Activated T-cell treated with anti-CD3 and anti-CD28 coated beads, Interleukin-2, amount 50 U/mL, for 72 hours (primary cell): ENCODE results near the gene RGS21. TPM values are rescaled to one million over a fixed set of nuclear protein-coding genes. Genes with fewer than 3 reads are reported as not detected.
"Not testable (repeated sequence)": the region's sequence is repeated elsewhere in the genome, so short reads cannot be mapped to it uniquely, and the experiment has no call there.

Experiments used
- ATAC-seq, 2 donors: fragments of 150-1000 bp; cut with Tn5 transposase; replicated peaks in 1 of 2; 2 replicates each; pipeline ENCODE4 v1.10.0; 2021; ENCODE audit warnings: moderate library complexity in 2 of 2, mild to moderate bottlenecking in 1 of 2
- DNase-seq, 2 donors: peaks; one replicate each; pipeline ENCODE4 v3.0.0; 2021 to 2022; ENCODE audit warnings: mixed read lengths in 1 of 2
- H3K27ac Mint-ChIP-seq: one replicate; pipeline ENCODE4 v1.8.0; 2022; ENCODE audit warnings: mild to moderate bottlenecking, moderate library complexity, mixed read lengths
- H3K27me3 Mint-ChIP-seq: one replicate; pipeline ENCODE4 v1.8.0; 2022; ENCODE audit warnings: low read depth, mixed read lengths
- H3K36me3 Mint-ChIP-seq, 2 donors: one replicate each; pipeline ENCODE4 v1.8.0; 2022; ENCODE audit warnings: mixed read lengths in 2 of 2, mild to moderate bottlenecking in 1 of 2; ENCODE audit not compliant: insufficient read depth in 2 of 2
- H3K4me1 Mint-ChIP-seq: one replicate; pipeline ENCODE4 v1.8.0; 2022; ENCODE audit warnings: low read depth, mixed read lengths
- H3K4me3 Mint-ChIP-seq, 2 donors: one replicate each; pipeline ENCODE4 v1.8.0; 2022; ENCODE audit warnings: mild to moderate bottlenecking in 2 of 2, mixed read lengths in 2 of 2, moderate library complexity in 2 of 2
- H3K9me3 Mint-ChIP-seq, 2 donors: one replicate each; pipeline ENCODE4 v1.8.0; 2022; ENCODE audit warnings: mixed read lengths in 2 of 2
- total RNA-seq, 2 donors: library from RNA; stranded (reverse); gene quantifications; one replicate each; pipeline ENCODE4 v1.2.3, GENCODE V29; 2022

Gene RGS21
- total RNA-seq: not detected

GRCh38 chr1:192316942-192317450 is at the start of gene RGS21:
Gene RGS21, plus strand, starts transcription at chr1:192316992. Its CDS starts 26,045 bp downstream, at chr1:192343037.
- DNase-seq (no peak), ATAC-seq (no peak)
- H3K36me3 Mint-ChIP-seq: no peaks in the 10 kb centered on the region
- no peak within 1 kb of the TSS for H3K27ac Mint-ChIP-seq
- H3K4me1 Mint-ChIP-seq: no peaks in the 10 kb centered on the region
- no peaks in the 10 kb centered on the region for H3K9me3 Mint-ChIP-seq
- H3K27me3 Mint-ChIP-seq: no peaks in the 10 kb centered on the region
- no peak within 1 kb of the TSS for H3K4me3 Mint-ChIP-seq

DNA sequence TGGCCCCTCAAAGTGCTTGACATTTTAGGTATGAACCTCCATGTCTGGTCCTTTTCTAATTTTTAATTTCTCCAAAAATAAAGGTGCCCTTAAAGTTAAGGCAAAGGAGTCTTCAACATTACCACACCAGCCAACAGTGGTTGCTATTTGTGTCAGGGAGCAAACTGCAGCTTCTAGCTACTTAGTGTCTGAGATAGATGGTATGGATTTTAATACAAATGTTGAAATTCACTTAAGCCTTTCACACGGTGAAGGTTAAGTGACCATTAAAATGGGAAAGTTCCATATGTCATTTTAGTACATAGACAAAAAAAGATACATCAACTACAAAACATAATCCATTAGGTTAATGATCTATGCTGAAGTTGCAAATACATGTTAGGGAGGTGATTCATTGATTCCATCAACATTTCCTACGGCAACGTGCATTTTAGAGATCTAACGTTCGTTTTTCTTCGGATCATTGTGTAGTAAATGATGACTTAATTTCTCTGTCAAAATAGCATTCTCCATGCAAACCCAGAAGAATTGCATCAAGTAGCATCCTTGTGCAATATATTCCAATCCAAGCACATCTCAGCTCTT is 48.2 kb upstream of the RGS21 start:
- Mint-ChIP-seq H3K9me3 (no peaks in the 10 kb centered on the region), H3K4me3 (no peak overlapping the region), H3K36me3 (no peaks in the 10 kb centered on the region), H3K4me1 (no peaks in the 10 kb centered on the region), H3K27ac (no peak overlapping the region), H3K27me3 (no peaks in the 10 kb centered on the region)
- ATAC-seq: no peak
- DNase-seq: no peak

DNA sequence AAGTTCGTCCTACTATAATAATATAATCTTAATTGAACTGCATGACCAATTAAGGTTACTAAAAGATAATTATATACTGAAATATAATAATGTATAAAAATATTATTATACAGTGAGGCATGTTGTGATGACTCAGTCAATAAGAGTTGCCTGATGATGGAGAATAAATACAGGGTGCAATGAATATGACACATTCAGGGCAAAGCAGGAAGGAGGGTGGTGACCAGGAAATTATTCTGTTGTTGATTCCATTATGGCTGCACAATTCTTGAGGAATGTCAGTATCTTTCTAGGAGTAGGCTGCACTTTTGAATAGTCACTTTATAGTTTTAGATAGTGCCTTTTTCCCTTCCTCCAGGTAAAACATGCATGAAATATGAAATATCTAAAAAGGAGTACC is 46.4 kb upstream of the RGS21 start:
- Mint-ChIP-seq H3K4me3 (no peak overlapping the region), H3K4me1 (no peaks in the 10 kb centered on the region)

DNA sequence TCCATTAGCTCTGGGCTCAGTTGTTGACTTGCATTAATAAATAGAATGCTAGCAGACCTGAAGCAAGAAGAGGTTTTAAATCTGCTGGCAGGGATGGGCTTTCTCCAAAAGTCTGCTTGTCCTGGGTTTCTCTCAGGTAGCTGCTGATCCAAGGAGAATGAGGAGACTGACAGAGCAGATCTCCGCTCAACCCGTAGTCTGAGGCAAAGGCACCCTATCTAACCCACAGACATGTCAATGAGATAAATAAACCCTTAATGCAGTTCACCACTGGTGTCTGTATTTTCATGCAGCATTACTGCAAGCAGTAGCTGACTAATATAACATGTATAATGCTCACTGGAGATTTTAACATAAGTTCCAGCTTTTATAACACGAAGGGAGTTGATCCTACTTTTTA is 44.1 kb upstream of the RGS21 start:
- Mint-ChIP-seq H3K4me3 (no peak overlapping the region), H3K9me3 (no peaks in the 10 kb centered on the region), H3K27me3 (no peaks in the 10 kb centered on the region), H3K4me1 (no peaks in the 10 kb centered on the region), H3K27ac (no peak overlapping the region), H3K36me3 (no peaks in the 10 kb centered on the region)
- ATAC-seq (no peak), DNase-seq (no peak)

More for the DNA sequence above, 46.4 kb upstream of the RGS21 start:
- ATAC-seq (no peak), DNase-seq (no peak)
- Mint-ChIP-seq H3K9me3 (no peaks in the 10 kb centered on the region), H3K27ac (no peak overlapping the region), H3K36me3 (no peaks in the 10 kb centered on the region), H3K27me3 (no peaks in the 10 kb centered on the region)

DNA sequence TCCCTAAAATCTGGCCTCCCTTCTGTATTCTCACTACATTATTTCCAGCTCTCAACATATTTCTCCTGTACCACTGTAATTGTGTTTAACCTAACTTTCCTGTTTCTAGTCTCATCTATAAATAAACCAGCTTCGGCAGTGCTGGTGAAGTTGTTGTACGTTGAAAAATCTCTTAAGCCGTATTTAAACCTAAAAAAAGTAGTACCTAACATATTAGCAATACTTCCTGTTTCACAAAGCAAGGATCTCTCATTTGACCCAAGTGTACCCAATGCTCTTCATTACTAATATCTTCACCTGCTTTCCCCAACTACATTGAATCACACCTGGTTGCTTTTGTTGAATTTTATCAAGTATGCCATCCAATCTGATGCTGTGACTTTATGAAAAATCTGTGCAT is 42.2 kb upstream of the RGS21 start:
- no peak overlapping the region for H3K4me3 Mint-ChIP-seq
- H3K4me1 Mint-ChIP-seq: no peaks in the 10 kb centered on the region
- H3K9me3 Mint-ChIP-seq: no peaks in the 10 kb centered on the region
- DNase-seq: no peak
- ATAC-seq: no peak
- no peaks in the 10 kb centered on the region for H3K36me3 Mint-ChIP-seq
- H3K27ac Mint-ChIP-seq: no peak overlapping the region
- no peaks in the 10 kb centered on the region for H3K27me3 Mint-ChIP-seq

GRCh38 chr1:192277635-192278034 is 39.2 kb upstream of the RGS21 start:
- no peak for ATAC-seq
- Mint-ChIP-seq H3K27ac (no peak overlapping the region), H3K36me3 (no peaks in the 10 kb centered on the region), H3K9me3 (peaks cover under 1% of the 10 kb centered on the region in 2 donors), H3K4me3 (no peak overlapping the region), H3K27me3 (no peaks in the 10 kb centered on the region), H3K4me1 (no peaks in the 10 kb centered on the region)
- no peak for DNase-seq

DNA sequence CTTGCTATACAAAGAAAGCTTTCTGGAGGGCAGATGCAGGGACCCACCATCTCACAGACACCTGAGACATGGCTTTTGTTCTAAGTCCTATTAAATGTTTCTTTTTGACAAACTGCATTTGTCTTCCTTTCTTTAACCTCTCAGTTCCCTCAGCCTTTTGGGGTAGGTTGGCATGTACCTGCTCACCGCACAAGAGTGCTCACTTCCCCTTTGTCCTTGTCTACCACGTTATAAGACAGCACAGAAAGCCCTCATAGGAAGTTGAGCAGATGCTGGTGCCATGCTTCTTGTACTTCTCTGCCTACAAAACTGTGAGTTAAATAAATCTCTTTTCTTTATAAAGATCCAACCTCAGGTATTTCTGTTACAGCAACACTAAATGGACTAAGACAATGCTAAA is 31.9 kb upstream of the RGS21 start:
- peaks cover 2 to 6% of the 10 kb centered on the region in 2 donors for H3K9me3 Mint-ChIP-seq
- no peak for ATAC-seq

GRCh38 chr1:192303029-192303428 is 13.8 kb upstream of the RGS21 start:
- no peaks in the 10 kb centered on the region for H3K27me3 Mint-ChIP-seq
- peaks cover 0 to 1% of the 10 kb centered on the region in 2 donors for H3K36me3 Mint-ChIP-seq
- no peak for DNase-seq
- no peak for ATAC-seq
- no peak overlapping the region for H3K4me3 Mint-ChIP-seq
- peaks cover 1 to 4% of the 10 kb centered on the region in 2 donors for H3K9me3 Mint-ChIP-seq
- H3K27ac Mint-ChIP-seq: no peak overlapping the region
- H3K4me1 Mint-ChIP-seq: no peaks in the 10 kb centered on the region

More for the DNA sequence above, 31.9 kb upstream of the RGS21 start:
- DNase-seq: no peak
- no peaks in the 10 kb centered on the region for H3K4me1 Mint-ChIP-seq
- H3K27me3 Mint-ChIP-seq: no peaks in the 10 kb centered on the region
- no peak overlapping the region for H3K4me3 Mint-ChIP-seq
- no peak overlapping the region for H3K27ac Mint-ChIP-seq
- no peaks in the 10 kb centered on the region for H3K36me3 Mint-ChIP-seq

DNA sequence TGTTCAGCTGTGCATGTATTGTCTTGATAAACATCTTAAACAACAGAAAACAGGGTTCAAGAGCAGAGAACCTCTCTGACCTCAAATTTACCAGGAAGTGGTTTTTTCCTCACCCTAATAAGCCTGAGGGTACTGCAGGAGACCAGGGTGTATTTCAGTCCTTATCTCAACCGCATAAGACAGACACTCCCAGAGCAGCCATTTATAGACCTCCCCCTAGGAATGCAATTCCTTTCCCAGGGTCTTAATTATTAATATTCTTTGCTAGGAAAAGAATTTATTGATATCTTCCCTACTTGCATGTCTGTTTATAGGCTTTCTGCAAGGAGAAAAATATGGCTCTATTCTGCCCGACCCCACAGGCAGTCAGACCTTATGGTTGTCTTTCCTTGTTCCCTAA is 8.5 kb upstream of the RGS21 start:
- not testable (repeated sequence) for DNase-seq, H3K27me3 Mint-ChIP-seq, ATAC-seq, H3K4me3 Mint-ChIP-seq, H3K27ac Mint-ChIP-seq, H3K4me1 Mint-ChIP-seq, H3K9me3 Mint-ChIP-seq, H3K36me3 Mint-ChIP-seq

DNA sequence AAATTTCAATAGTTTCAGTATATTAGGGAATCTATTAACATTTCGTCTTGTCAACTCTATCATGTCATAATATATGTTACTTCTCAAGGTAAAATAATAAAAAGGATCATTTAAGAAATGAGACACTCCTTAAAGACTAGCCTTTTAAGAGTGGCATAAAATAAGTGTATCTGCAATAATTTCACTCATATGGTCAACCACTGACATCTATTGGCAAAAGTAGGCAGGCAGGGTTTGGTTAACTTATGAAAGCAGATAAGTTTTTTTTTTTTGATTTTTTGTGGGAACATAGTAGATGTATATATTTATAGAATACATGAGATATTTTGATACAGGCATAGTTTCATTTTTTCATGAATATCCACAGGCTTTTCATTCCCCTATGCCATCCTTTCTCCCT is 5.5 kb upstream of the RGS21 start:
- DNase-seq: no peak
- no peak for ATAC-seq
- H3K4me1 Mint-ChIP-seq: no peaks in the 10 kb centered on the region
- peaks cover 2 to 4% of the 10 kb centered on the region in 2 donors for H3K9me3 Mint-ChIP-seq
- no peaks in the 10 kb centered on the region for H3K36me3 Mint-ChIP-seq
- H3K27me3 Mint-ChIP-seq: no peaks in the 10 kb centered on the region
- H3K4me3 Mint-ChIP-seq: no peak overlapping the region
- H3K27ac Mint-ChIP-seq: no peak overlapping the region

GRCh38 chr1:192327997-192328396 is 11.2 kb downstream of the RGS21 start:
- Mint-ChIP-seq H3K36me3 (no peaks in the 10 kb centered on the region), H3K4me1 (no peaks in the 10 kb centered on the region)

DNA sequence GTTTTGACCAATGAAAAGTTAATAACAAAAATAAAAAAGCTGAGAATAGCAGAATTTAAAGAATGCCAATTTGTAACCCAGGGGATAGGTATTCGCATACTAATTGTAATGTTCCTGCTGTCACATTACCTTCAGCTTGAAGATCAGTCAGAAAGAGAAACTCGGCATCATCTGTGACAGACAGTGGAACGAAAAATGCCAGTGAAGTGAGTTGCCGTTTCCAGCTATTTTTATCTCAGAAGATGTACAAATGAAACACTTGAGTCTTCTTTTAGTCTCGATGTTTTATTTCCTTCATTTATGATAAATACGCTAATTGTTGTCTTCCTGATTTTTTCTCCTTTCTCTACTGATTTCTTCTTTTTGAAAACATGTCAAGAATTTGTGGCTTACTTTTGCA is 26.1 kb downstream of the RGS21 start:
- Mint-ChIP-seq H3K27me3 (no peaks in the 10 kb centered on the region), H3K4me1 (no peaks in the 10 kb centered on the region), H3K27ac (no peak overlapping the region), H3K36me3 (no peaks in the 10 kb centered on the region), H3K9me3 (peaks cover 0 to 1% of the 10 kb centered on the region in 2 donors), H3K4me3 (no peak overlapping the region)
- DNase-seq (no peak), ATAC-seq (no peak)

More at GRCh38 chr1:192327997-192328396, 11.2 kb downstream of the RGS21 start:
- no peak overlapping the region for H3K27ac Mint-ChIP-seq
- peaks cover 0 to 2% of the 10 kb centered on the region in 2 donors for H3K9me3 Mint-ChIP-seq
- no peaks in the 10 kb centered on the region for H3K27me3 Mint-ChIP-seq
- no peak for ATAC-seq
- no peak for DNase-seq
- H3K4me3 Mint-ChIP-seq: no peak overlapping the region

- H3K9me3 Mint-ChIP-seq: peaks cover 0 to 1% of the 10 kb centered on the region in 2 donors
Measured at GRCh38 chr1:192343344-192343743, 26.6 kb downstream of the RGS21 start.

DNA sequence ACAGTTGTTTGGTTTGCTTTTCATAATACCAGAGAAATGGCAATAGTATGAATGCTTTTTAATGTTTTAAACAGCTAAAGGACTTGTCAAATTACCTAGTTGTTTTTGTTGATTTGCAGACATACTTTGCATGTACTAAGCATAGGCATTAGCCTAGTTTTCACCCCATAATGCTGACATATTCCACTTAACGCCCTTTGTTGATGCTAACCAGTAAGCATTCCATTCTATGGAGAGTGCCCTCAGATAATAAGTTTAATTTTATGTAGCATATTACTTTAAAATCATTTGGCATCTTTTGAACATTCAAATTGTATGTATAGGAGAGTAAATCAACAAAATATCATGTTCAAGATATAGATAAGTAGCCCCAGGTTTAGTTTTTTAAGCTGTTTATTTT is 32.5 kb downstream of the RGS21 start:
- DNase-seq (no peak), ATAC-seq (no peak)
- Mint-ChIP-seq H3K27ac (no peak overlapping the region), H3K4me3 (no peak overlapping the region), H3K4me1 (no peaks in the 10 kb centered on the region), H3K27me3 (no peaks in the 10 kb centered on the region), H3K9me3 (no peaks in the 10 kb centered on the region), H3K36me3 (no peaks in the 10 kb centered on the region)

More at GRCh38 chr1:192343344-192343743, 26.6 kb downstream of the RGS21 start:
- Mint-ChIP-seq H3K27me3 (no peaks in the 10 kb centered on the region), H3K4me1 (no peaks in the 10 kb centered on the region), H3K4me3 (no peak overlapping the region), H3K36me3 (no peaks in the 10 kb centered on the region), H3K27ac (no peak overlapping the region)
- DNase-seq: no peak
- no peak for ATAC-seq
